ENCODE data around the gene TIAM1.

The TIAM1 gene

GRCh38 chr21:31364253-31364945 is 20.3 kb upstream of the TIAM1 start:
- no peaks in the 10 kb centered on the region for H3K36me3 ChIP-seq (ENCODE audit: low read depth)
- no peak overlapping the region for H3K4me3 ChIP-seq (ENCODE audit: severe bottlenecking)
- TF ChIP-seq CTCF (IDR thresholded peaks at IDR 0.05; ENCODE audit: poor library complexity, severe bottlenecking): no peak
- H3K4me1 ChIP-seq (ENCODE audit: insufficient read depth, poor library complexity, severe bottlenecking): peaks cover 4% of the 10 kb centered on the region
- DNase-seq (ENCODE audit: low spot score) (no peak), ATAC-seq (ENCODE audit: low read depth) (no peak)
- H3K27ac ChIP-seq (ENCODE audit: poor library complexity, severe bottlenecking): no peak overlapping the region
- H3K9me3 ChIP-seq (ENCODE audit: severe bottlenecking): no peaks in the 10 kb centered on the region
- peaks cover 3% of the 10 kb centered on the region for H3K27me3 ChIP-seq (ENCODE audit: insufficient read depth, poor library complexity, severe bottlenecking)

GRCh38 chr21:31363720-31364119 is 19.7 kb upstream of the TIAM1 start:
- Histone ChIP-seq H3K27ac (ENCODE audit: poor library complexity, severe bottlenecking) (no peak overlapping the region), H3K9me3 (ENCODE audit: severe bottlenecking) (no peaks in the 10 kb centered on the region), H3K36me3 (ENCODE audit: low read depth) (no peaks in the 10 kb centered on the region), H3K4me3 (ENCODE audit: severe bottlenecking) (no peak overlapping the region), H3K27me3 (ENCODE audit: insufficient read depth, poor library complexity, severe bottlenecking) (peaks cover 3% of the 10 kb centered on the region), H3K4me1 (ENCODE audit: insufficient read depth, poor library complexity, severe bottlenecking) (peaks cover 4% of the 10 kb centered on the region)
- no peak for ATAC-seq (ENCODE audit: low read depth)
- no peak for TF ChIP-seq CTCF (IDR thresholded peaks at IDR 0.05; ENCODE audit: poor library complexity, severe bottlenecking)
- DNase-seq (ENCODE audit: low spot score): no peak

- Histone ChIP-seq H3K9me3 (ENCODE audit: severe bottlenecking) (no peaks in the 10 kb centered on the region), H3K27me3 (ENCODE audit: insufficient read depth, poor library complexity, severe bottlenecking) (peaks cover 3% of the 10 kb centered on the region), H3K4me3 (ENCODE audit: severe bottlenecking) (no peak overlapping the region), H3K4me1 (ENCODE audit: insufficient read depth, poor library complexity, severe bottlenecking) (peaks cover 3% of the 10 kb centered on the region), H3K36me3 (ENCODE audit: low read depth) (no peaks in the 10 kb centered on the region), H3K27ac (ENCODE audit: poor library complexity, severe bottlenecking) (no peak overlapping the region)
- DNase-seq (ENCODE audit: low spot score) (no peak), ATAC-seq (ENCODE audit: low read depth) (no peak)
- TF ChIP-seq CTCF (IDR thresholded peaks at IDR 0.05; ENCODE audit: poor library complexity, severe bottlenecking): no peak
Measured at GRCh38 chr21:31360717-31361116, 16.7 kb upstream of the TIAM1 start.

DNA sequence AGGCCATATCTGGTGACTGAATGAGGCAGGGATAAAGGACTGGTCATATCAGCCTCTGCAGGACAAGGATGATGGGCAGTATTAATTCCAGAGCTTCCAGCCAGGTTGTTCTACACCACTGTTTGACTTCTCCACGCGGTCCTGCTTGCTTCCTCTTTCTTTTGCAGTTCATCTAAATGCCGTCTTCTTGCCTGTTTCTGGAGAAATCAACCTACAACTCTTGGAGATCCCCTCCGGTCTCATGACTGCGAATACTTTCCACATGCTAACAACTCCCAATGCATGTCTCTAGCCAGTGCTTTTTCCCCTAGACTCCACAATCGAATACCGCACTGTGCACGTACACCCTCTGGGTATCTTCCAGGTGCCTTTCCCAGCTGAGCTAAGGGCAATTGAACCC is 14.1 kb upstream of the TIAM1 start:
- no peaks in the 10 kb centered on the region for H3K9me3 ChIP-seq (ENCODE audit: severe bottlenecking)
- H3K4me3 ChIP-seq (ENCODE audit: severe bottlenecking): no peak overlapping the region
- H3K27me3 ChIP-seq (ENCODE audit: insufficient read depth, poor library complexity, severe bottlenecking): peaks cover 3% of the 10 kb centered on the region
- H3K4me1 ChIP-seq (ENCODE audit: insufficient read depth, poor library complexity, severe bottlenecking): peaks cover 23% of the 10 kb centered on the region
- ATAC-seq (ENCODE audit: low read depth) (no peak), DNase-seq (ENCODE audit: low spot score) (no peak)
- no peak for TF ChIP-seq CTCF (IDR thresholded peaks at IDR 0.05; ENCODE audit: poor library complexity, severe bottlenecking)
- no peak overlapping the region for H3K27ac ChIP-seq (ENCODE audit: poor library complexity, severe bottlenecking)
- no peaks in the 10 kb centered on the region for H3K36me3 ChIP-seq (ENCODE audit: low read depth)

- ATAC-seq (ENCODE audit: low read depth) (no peak), DNase-seq (ENCODE audit: low spot score) (no peak)
- H3K9me3 ChIP-seq (ENCODE audit: severe bottlenecking): no peaks in the 10 kb centered on the region
- H3K4me1 ChIP-seq (ENCODE audit: insufficient read depth, poor library complexity, severe bottlenecking): peaks cover 30% of the 10 kb centered on the region
- H3K27ac ChIP-seq (ENCODE audit: poor library complexity, severe bottlenecking): no peak overlapping the region
- H3K27me3 ChIP-seq (ENCODE audit: insufficient read depth, poor library complexity, severe bottlenecking): peaks cover 3% of the 10 kb centered on the region
- TF ChIP-seq CTCF (IDR thresholded peaks at IDR 0.05; ENCODE audit: poor library complexity, severe bottlenecking): no peak
- no peaks in the 10 kb centered on the region for H3K36me3 ChIP-seq (ENCODE audit: low read depth)
- no peak overlapping the region for H3K4me3 ChIP-seq (ENCODE audit: severe bottlenecking)
Measured at GRCh38 chr21:31356440-31356839, 12.4 kb upstream of the TIAM1 start.

Measured in RWPE2 (cell line).